ENCODE results near the gene CTAGE15.
"Not testable (repeated sequence)": the region's sequence is repeated elsewhere in the genome, so short reads cannot be mapped to it uniquely, and the experiment has no call there.

CTAGE15 gene

DNA sequence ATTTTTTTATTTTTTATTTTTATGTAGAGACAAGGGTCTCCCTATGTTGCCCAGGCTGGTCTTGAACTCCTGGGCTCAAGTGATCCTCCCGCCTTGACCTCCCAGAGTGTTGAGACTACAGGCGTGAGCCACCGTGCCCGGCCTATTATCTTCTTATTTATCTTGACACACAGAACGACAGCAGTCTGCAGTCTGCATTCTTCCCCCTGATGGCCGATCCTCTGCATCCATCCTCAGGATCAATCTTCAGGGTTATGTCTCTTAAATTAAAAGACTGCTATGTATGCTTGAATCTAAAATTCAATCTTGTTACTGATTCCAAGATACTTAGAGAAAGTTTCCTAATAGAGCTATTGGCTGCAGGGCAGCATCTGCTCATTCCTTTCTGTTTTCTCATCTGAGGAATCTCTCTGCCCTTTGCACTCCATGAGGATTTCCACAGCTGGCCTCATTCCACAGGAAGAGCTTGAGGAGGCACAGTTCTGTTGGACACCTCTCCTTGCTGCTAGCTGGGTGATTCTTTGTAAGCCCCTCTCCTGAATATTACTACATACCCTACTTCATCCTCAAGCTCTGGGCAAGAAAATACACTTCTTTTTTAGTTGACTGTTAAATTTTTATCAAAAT, 38.3 kb upstream of the CTAGE15 start:
- not testable (repeated sequence) for H3K18ac ChIP-seq (ENCODE audit: low read length); H3K14ac ChIP-seq (ENCODE audit: low read length); H3K4ac ChIP-seq (ENCODE audit: low read length); H3K27me3 ChIP-seq (ENCODE audit: control insufficient read depth in 3 of 3, insufficient read depth in 3 of 3, low read depth in 1 of 3, low read length in 3 of 3); H2BK15ac ChIP-seq (ENCODE audit: low read length); H2AK5ac ChIP-seq (ENCODE audit: low read depth, low read length); H4K8ac ChIP-seq (ENCODE audit: low read depth, low read length); H2BK120ac ChIP-seq (ENCODE audit: low read depth, low read length); H3K27ac ChIP-seq (replicated peaks; ENCODE audit: low read length); H2AFZ ChIP-seq (ENCODE audit: low read length); H3K4me3 ChIP-seq (ENCODE audit: low read length in 2 of 2); DNase-seq (ENCODE audit: low spot score); H3K79me1 ChIP-seq (ENCODE audit: low read depth, low read length); H3K9ac ChIP-seq (ENCODE audit: low read depth, low read length, poor library complexity); H2BK5ac ChIP-seq (ENCODE audit: low read length); H3K36me3 ChIP-seq (replicated peaks in 1 of 2; ENCODE audit: control insufficient read depth in 2 of 2, insufficient read depth in 2 of 2, low read length in 2 of 2); H3K4me1 ChIP-seq (ENCODE audit: control insufficient read depth in 2 of 2, insufficient read depth in 1 of 2, low read depth in 1 of 2, low read length in 2 of 2); H4K91ac ChIP-seq (ENCODE audit: low read depth, low read length, poor library complexity); H3K9me3 ChIP-seq (replicated peaks in 1 of 2; ENCODE audit: control insufficient read depth in 2 of 2, insufficient read depth in 1 of 2, low read depth in 1 of 2, low read length in 2 of 2); H3K23ac ChIP-seq (ENCODE audit: low read depth, low read length, poor library complexity); H3K4me2 ChIP-seq (ENCODE audit: insufficient read depth, low read length, poor library complexity, severe bottlenecking); H2BK12ac ChIP-seq (ENCODE audit: low read length)
- WGBS, 2 donors (ENCODE audit: extremely low coverage in 2 of 2, insufficient read length in 2 of 2, insufficient replicate concordance in 1 of 2) = no CpG with 5 or more reads among the region's 6 CpGs

DNA sequence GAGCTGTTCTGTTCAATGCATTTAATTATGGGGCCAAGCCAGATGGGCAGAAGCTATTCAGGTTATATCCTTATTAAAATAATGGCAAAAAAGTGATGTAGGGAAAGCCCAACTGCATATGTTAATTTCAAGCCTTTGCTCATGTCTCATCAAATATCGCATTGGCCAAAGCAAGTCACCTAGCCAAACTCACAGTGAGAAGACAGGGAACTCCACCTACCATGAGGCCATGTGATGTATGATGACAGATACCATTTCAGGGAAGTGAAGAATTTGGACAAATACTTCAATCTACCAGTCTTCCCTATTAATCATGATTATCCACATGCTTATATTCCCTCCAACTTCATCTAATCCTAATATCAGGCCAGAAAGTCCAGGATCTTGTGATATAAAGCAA, 35.2 kb upstream of the CTAGE15 start:
- not testable (repeated sequence) for H3K4ac ChIP-seq (ENCODE audit: low read length); H3K27me3 ChIP-seq (ENCODE audit: control insufficient read depth in 3 of 3, insufficient read depth in 3 of 3, low read depth in 1 of 3, low read length in 3 of 3); H3K27ac ChIP-seq (replicated peaks; ENCODE audit: low read length); H2BK15ac ChIP-seq (ENCODE audit: low read length); H3K4me1 ChIP-seq (ENCODE audit: control insufficient read depth in 2 of 2, insufficient read depth in 1 of 2, low read depth in 1 of 2, low read length in 2 of 2); H3K23ac ChIP-seq (ENCODE audit: low read depth, low read length, poor library complexity); H4K8ac ChIP-seq (ENCODE audit: low read depth, low read length); H2AFZ ChIP-seq (ENCODE audit: low read length); H3K4me2 ChIP-seq (ENCODE audit: insufficient read depth, low read length, poor library complexity, severe bottlenecking); H3K4me3 ChIP-seq (ENCODE audit: low read length in 2 of 2); H2BK12ac ChIP-seq (ENCODE audit: low read length); H3K9me3 ChIP-seq (replicated peaks in 1 of 2; ENCODE audit: control insufficient read depth in 2 of 2, insufficient read depth in 1 of 2, low read depth in 1 of 2, low read length in 2 of 2); H3K79me1 ChIP-seq (ENCODE audit: low read depth, low read length); H3K14ac ChIP-seq (ENCODE audit: low read length); H2BK120ac ChIP-seq (ENCODE audit: low read depth, low read length); H3K36me3 ChIP-seq (replicated peaks in 1 of 2; ENCODE audit: control insufficient read depth in 2 of 2, insufficient read depth in 2 of 2, low read length in 2 of 2); DNase-seq (ENCODE audit: low spot score); H4K91ac ChIP-seq (ENCODE audit: low read depth, low read length, poor library complexity); H3K18ac ChIP-seq (ENCODE audit: low read length); H2BK5ac ChIP-seq (ENCODE audit: low read length); H3K9ac ChIP-seq (ENCODE audit: low read depth, low read length, poor library complexity); H2AK5ac ChIP-seq (ENCODE audit: low read depth, low read length)
- no CpG with 5 or more reads among the region's 1 CpG for WGBS, 2 donors (ENCODE audit: extremely low coverage in 2 of 2, insufficient read length in 2 of 2, insufficient replicate concordance in 1 of 2)

DNA sequence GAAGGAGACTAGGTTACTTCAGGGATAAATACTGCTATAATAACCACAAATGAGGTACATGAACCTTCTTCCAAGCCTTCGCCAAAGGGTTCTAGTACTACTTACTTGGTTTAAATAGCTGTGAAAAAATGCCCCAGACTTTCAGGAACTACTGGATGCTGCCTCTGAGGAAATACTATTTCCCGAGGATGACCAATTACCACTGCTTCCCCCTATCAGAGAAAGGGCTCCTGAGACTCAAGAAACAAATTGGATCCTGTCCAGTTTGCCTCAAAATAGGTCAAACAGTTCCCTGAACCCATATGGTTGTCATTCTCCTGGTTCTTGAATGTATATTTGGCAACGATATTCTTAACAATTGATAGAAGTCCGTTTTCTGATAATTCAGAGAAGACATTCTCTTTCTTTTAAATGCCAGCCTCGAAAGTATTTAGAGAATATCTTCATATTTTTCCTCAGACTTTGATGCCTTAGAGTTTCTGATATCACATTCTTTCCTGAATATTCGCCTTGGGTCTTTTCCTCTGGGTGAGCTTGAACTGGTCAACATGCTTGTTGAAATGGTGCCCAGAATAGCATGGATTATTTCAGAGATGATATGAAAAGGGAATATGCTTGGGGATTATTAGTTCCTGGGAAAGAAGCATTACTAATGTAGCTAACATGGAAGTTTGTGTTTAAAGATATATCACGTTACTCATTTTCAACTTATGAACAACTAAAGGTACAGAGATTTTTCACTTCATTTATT, 28.1 kb upstream of the CTAGE15 start:
- H3K27me3 ChIP-seq (ENCODE audit: control insufficient read depth in 3 of 3, insufficient read depth in 3 of 3, low read depth in 1 of 3, low read length in 3 of 3); H3K9ac ChIP-seq (ENCODE audit: low read depth, low read length, poor library complexity); H3K27ac ChIP-seq (replicated peaks; ENCODE audit: low read length); H2BK15ac ChIP-seq (ENCODE audit: low read length); H3K14ac ChIP-seq (ENCODE audit: low read length); H2BK120ac ChIP-seq (ENCODE audit: low read depth, low read length); H3K9me3 ChIP-seq (replicated peaks in 1 of 2; ENCODE audit: control insufficient read depth in 2 of 2, insufficient read depth in 1 of 2, low read depth in 1 of 2, low read length in 2 of 2); H2AK5ac ChIP-seq (ENCODE audit: low read depth, low read length); H2BK5ac ChIP-seq (ENCODE audit: low read length); H3K18ac ChIP-seq (ENCODE audit: low read length); H2BK12ac ChIP-seq (ENCODE audit: low read length); H3K36me3 ChIP-seq (replicated peaks in 1 of 2; ENCODE audit: control insufficient read depth in 2 of 2, insufficient read depth in 2 of 2, low read length in 2 of 2); H3K23ac ChIP-seq (ENCODE audit: low read depth, low read length, poor library complexity); H3K4ac ChIP-seq (ENCODE audit: low read length); H3K4me1 ChIP-seq (ENCODE audit: control insufficient read depth in 2 of 2, insufficient read depth in 1 of 2, low read depth in 1 of 2, low read length in 2 of 2); H3K4me3 ChIP-seq (ENCODE audit: low read length in 2 of 2); H3K4me2 ChIP-seq (ENCODE audit: insufficient read depth, low read length, poor library complexity, severe bottlenecking); H4K8ac ChIP-seq (ENCODE audit: low read depth, low read length); H3K79me1 ChIP-seq (ENCODE audit: low read depth, low read length); H2AFZ ChIP-seq (ENCODE audit: low read length); H4K91ac ChIP-seq (ENCODE audit: low read depth, low read length, poor library complexity); DNase-seq (ENCODE audit: low spot score): not testable (repeated sequence)
- WGBS, 2 donors (ENCODE audit: extremely low coverage in 2 of 2, insufficient read length in 2 of 2, insufficient replicate concordance in 1 of 2) = no CpG with 5 or more reads among the region's 7 CpGs

DNA sequence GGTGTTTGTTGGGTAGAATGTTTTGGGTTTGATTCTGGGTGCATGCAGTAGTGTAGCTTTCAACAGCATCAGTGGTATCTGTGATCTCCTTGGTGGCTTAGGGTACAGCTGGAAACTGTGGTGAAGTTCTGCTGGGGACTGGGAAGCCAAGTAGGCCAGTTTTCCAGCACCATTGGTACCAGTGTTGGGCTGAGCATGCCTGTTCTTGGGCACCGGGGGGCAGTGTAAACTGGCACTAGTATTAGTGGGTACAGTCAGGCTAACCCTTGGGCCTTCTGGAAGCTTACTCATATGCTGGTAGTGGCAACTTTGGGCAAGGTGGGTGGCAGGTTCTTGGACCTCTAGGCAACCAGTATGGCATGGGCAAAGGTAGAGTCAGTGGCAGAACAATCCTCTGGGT, 15.6 kb upstream of the CTAGE15 start:
- not testable (repeated sequence) for H3K36me3 ChIP-seq (replicated peaks in 1 of 2; ENCODE audit: control insufficient read depth in 2 of 2, insufficient read depth in 2 of 2, low read length in 2 of 2); H3K4me2 ChIP-seq (ENCODE audit: insufficient read depth, low read length, poor library complexity, severe bottlenecking); H3K9me3 ChIP-seq (replicated peaks in 1 of 2; ENCODE audit: control insufficient read depth in 2 of 2, insufficient read depth in 1 of 2, low read depth in 1 of 2, low read length in 2 of 2); H3K23ac ChIP-seq (ENCODE audit: low read depth, low read length, poor library complexity); H3K27me3 ChIP-seq (ENCODE audit: control insufficient read depth in 3 of 3, insufficient read depth in 3 of 3, low read depth in 1 of 3, low read length in 3 of 3); H3K4me3 ChIP-seq (ENCODE audit: low read length in 2 of 2); H2BK5ac ChIP-seq (ENCODE audit: low read length); H2BK15ac ChIP-seq (ENCODE audit: low read length); H3K4me1 ChIP-seq (ENCODE audit: control insufficient read depth in 2 of 2, insufficient read depth in 1 of 2, low read depth in 1 of 2, low read length in 2 of 2); H3K79me1 ChIP-seq (ENCODE audit: low read depth, low read length); H2AFZ ChIP-seq (ENCODE audit: low read length); DNase-seq (ENCODE audit: low spot score); H3K18ac ChIP-seq (ENCODE audit: low read length); H3K9ac ChIP-seq (ENCODE audit: low read depth, low read length, poor library complexity); H4K8ac ChIP-seq (ENCODE audit: low read depth, low read length); H4K91ac ChIP-seq (ENCODE audit: low read depth, low read length, poor library complexity); H2BK120ac ChIP-seq (ENCODE audit: low read depth, low read length); H3K4ac ChIP-seq (ENCODE audit: low read length); H2AK5ac ChIP-seq (ENCODE audit: low read depth, low read length); H3K27ac ChIP-seq (replicated peaks; ENCODE audit: low read length); H2BK12ac ChIP-seq (ENCODE audit: low read length); H3K14ac ChIP-seq (ENCODE audit: low read length)
- no CpG with 5 or more reads among the region's 1 CpG for WGBS, 2 donors (ENCODE audit: extremely low coverage in 2 of 2, insufficient read length in 2 of 2, insufficient replicate concordance in 1 of 2)
